ENCODE results near the gene WDR47. TPM values are rescaled to one million over a fixed set of nuclear protein-coding genes. Genes with fewer than 3 reads are reported as not detected.
"Not testable (repeated sequence)": the region's sequence is repeated elsewhere in the genome, so short reads cannot be mapped to it uniquely, and the experiment has no call there.

WDR47 gene
- total and polyA plus RNA-seq, 2 experiments from 2014 or later: 6.7 to 9.7 TPM

DNA sequence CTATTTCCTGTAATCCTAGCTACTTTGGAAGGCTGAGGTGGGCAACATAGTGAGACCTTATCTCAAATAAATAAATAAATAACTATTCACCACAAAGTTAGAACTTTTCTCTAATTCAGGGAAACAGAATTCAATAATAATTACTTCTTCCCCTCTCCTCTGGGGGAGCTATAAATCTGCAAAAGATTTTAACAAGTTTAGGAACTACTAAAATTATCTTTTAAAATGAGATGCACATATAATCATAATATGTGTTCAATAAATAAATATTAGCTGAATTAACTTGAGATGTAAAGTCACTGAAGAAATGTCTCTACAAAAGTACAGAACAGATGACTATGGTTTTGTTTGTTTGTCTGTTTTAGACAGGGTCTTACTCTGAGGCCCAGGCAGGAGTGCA lies 14.1 kb downstream of the WDR47 start:
- H4K20me1 ChIP-seq (ENCODE audit: insufficient read depth, poor library complexity, severe bottlenecking): no peaks in the 10 kb centered on the region
- peaks cover 37% of the 10 kb centered on the region for H3K79me2 ChIP-seq

DNA sequence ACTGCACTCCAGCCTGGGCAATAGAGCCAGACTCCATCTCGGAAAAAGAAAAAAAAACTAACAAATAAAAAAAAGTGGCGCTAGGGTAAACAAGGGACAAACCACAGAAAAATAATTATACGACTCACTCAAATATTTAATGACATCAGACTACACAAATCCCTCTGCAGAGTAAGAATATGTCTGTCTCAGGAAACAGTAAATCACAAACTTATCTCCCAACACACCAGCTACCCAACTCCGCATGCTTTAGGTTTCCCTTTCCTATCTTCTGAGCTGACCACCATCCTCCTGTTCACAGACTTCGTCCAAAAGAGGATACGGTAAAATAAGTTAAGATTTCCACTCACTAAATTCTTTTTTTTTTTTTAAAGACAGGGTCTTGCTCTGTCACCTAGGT lies 16.2 kb downstream of the WDR47 start:
- no peaks in the 10 kb centered on the region for H3K36me3 ChIP-seq (replicated peaks; ENCODE audit: insufficient read depth, low read depth)
- no peaks in the 10 kb centered on the region for H3K9me3 ChIP-seq (ENCODE audit: low read depth)
- H3K9me2 ChIP-seq (replicated peaks; ENCODE audit: insufficient read depth): no peaks in the 10 kb centered on the region
- peaks cover 31% of the 10 kb centered on the region for H3K79me2 ChIP-seq
- DNase-seq (ENCODE audit: low spot score): no peak
- H3K27ac ChIP-seq: no peak overlapping the region
- no peak overlapping the region for H3K4me3 ChIP-seq
- 89% methylated on average over 6 of the region's 6 CpGs for WGBS (ENCODE audit: low lambda C conversion rate, missing lambda C conversion rate)
- H2AFZ ChIP-seq: no peak overlapping the region
- no peaks in the 10 kb centered on the region for H3K27me3 ChIP-seq
- TF ChIP-seq CTCF (IDR thresholded peaks at IDR 0.05; ENCODE audit: poor library complexity) (no peak), EZH2 (IDR thresholded peaks at IDR 0.05; ENCODE audit: borderline replicate concordance) (no peak), EZH2phosphoT487 (IDR thresholded peaks at IDR 0.05; ENCODE audit: low read depth, severe bottlenecking, unreplicated experiment) (no peak)
- H4K20me1 ChIP-seq (ENCODE audit: insufficient read depth, poor library complexity, severe bottlenecking): no peaks in the 10 kb centered on the region
- H3K4me1 ChIP-seq (ENCODE audit: insufficient read depth): no peaks in the 10 kb centered on the region
- no peak overlapping the region for H3K4me2 ChIP-seq

More for the DNA sequence above, 14.1 kb downstream of the WDR47 start:
- Histone ChIP-seq H3K27me3 (no peaks in the 10 kb centered on the region), H3K27ac (no peak overlapping the region), H3K4me2 (no peak overlapping the region), H3K9me3 (ENCODE audit: low read depth) (no peaks in the 10 kb centered on the region), H3K4me1 (ENCODE audit: insufficient read depth) (no peaks in the 10 kb centered on the region), H3K9me2 (replicated peaks; ENCODE audit: insufficient read depth) (no peaks in the 10 kb centered on the region), H2AFZ (no peak overlapping the region), H3K36me3 (replicated peaks; ENCODE audit: insufficient read depth, low read depth) (no peaks in the 10 kb centered on the region), H3K4me3 (no peak overlapping the region)
- no peak for TF ChIP-seq EZH2phosphoT487 (IDR thresholded peaks at IDR 0.05; ENCODE audit: low read depth, severe bottlenecking, unreplicated experiment)
- TF ChIP-seq CTCF (IDR thresholded peaks at IDR 0.05; ENCODE audit: poor library complexity): peak; percentile 16
- no peak for TF ChIP-seq EZH2 (IDR thresholded peaks at IDR 0.05; ENCODE audit: borderline replicate concordance)
- no peak for DNase-seq (ENCODE audit: low spot score)

DNA sequence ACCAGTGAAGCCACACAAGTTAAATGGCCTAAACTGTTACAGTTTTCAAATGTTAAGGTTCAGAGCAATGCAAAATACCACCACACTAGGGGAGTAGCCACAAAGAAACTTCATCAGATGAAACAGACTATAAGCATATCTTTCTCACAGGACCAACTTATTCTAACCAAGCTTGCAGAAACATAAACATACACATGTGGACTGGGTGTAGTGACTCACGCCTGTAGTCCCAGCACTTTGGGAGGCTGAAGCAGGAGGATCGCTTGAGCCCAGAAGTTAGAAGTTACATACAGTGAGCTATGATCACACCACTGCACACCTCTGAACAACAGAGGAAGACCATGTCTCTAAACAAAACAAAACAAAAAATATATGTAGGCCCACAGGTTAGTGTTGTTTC lies 17.3 kb downstream of the WDR47 start:
- TF ChIP-seq CTCF (IDR thresholded peaks at IDR 0.05; ENCODE audit: poor library complexity) (no peak), EZH2phosphoT487 (IDR thresholded peaks at IDR 0.05; ENCODE audit: low read depth, severe bottlenecking, unreplicated experiment) (no peak), EZH2 (IDR thresholded peaks at IDR 0.05; ENCODE audit: borderline replicate concordance) (no peak)
- H3K4me2 ChIP-seq: no peak overlapping the region
- H3K27ac ChIP-seq: no peak overlapping the region
- no peak for DNase-seq (ENCODE audit: low spot score)
- H4K20me1 ChIP-seq (ENCODE audit: insufficient read depth, poor library complexity, severe bottlenecking): no peaks in the 10 kb centered on the region
- WGBS (ENCODE audit: low lambda C conversion rate, missing lambda C conversion rate): 92% methylated on average over 2 of the region's 2 CpGs
- no peaks in the 10 kb centered on the region for H3K27me3 ChIP-seq
- H3K36me3 ChIP-seq (replicated peaks; ENCODE audit: insufficient read depth, low read depth): no peaks in the 10 kb centered on the region
- H3K79me2 ChIP-seq: peaks cover 31% of the 10 kb centered on the region
- H3K9me3 ChIP-seq (ENCODE audit: low read depth): no peaks in the 10 kb centered on the region
- H3K4me3 ChIP-seq: no peak overlapping the region
- H2AFZ ChIP-seq: no peak overlapping the region
- H3K4me1 ChIP-seq (ENCODE audit: insufficient read depth): no peaks in the 10 kb centered on the region
- no peaks in the 10 kb centered on the region for H3K9me2 ChIP-seq (replicated peaks; ENCODE audit: insufficient read depth)

GRCh38 chr1:109020693-109021257 lies 21.1 kb downstream of the WDR47 start:
- Histone ChIP-seq H2AFZ (no peak overlapping the region), H3K79me2 (peaks cover 2% of the 10 kb centered on the region), H4K20me1 (ENCODE audit: insufficient read depth, poor library complexity, severe bottlenecking) (no peaks in the 10 kb centered on the region), H3K4me2 (no peak overlapping the region), H3K27ac (no peak overlapping the region), H3K27me3 (no peaks in the 10 kb centered on the region), H3K9me3 (ENCODE audit: low read depth) (no peaks in the 10 kb centered on the region), H3K36me3 (replicated peaks; ENCODE audit: insufficient read depth, low read depth) (no peaks in the 10 kb centered on the region), H3K4me1 (ENCODE audit: insufficient read depth) (no peaks in the 10 kb centered on the region), H3K4me3 (no peak overlapping the region), H3K9me2 (replicated peaks; ENCODE audit: insufficient read depth) (no peaks in the 10 kb centered on the region)
- TF ChIP-seq CTCF (IDR thresholded peaks at IDR 0.05; ENCODE audit: poor library complexity) (no peak), EZH2 (IDR thresholded peaks at IDR 0.05; ENCODE audit: borderline replicate concordance) (no peak), EZH2phosphoT487 (IDR thresholded peaks at IDR 0.05; ENCODE audit: low read depth, severe bottlenecking, unreplicated experiment) (no peak)
- DNase-seq (ENCODE audit: low spot score): no peak
- 97% methylated on average over 3 of the region's 3 CpGs for WGBS (ENCODE audit: low lambda C conversion rate, missing lambda C conversion rate)

DNA sequence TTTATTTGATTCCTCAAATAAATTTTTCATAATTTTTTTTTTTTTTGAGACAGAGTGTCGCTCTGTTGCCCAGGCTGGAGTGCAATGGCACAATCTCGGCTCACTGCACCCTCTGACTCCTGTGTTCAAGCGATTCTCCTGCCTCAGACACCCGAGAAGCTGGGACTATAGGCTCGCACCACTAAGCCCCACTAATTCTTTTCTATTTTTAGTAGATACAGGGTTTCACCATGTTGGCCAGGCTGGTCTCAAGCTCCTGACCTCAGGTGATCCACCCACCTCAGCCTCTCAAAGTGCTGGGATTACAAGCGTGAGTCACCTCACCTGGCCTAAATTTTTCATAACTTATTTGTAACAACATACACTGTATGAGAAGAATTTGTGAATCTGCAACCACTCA lies 24.2 kb downstream of the WDR47 start:
- not testable (repeated sequence) for H3K4me2 ChIP-seq; H3K79me2 ChIP-seq; H2AFZ ChIP-seq; H3K27ac ChIP-seq; H3K27me3 ChIP-seq; H4K20me1 ChIP-seq (ENCODE audit: insufficient read depth, poor library complexity, severe bottlenecking); DNase-seq (ENCODE audit: low spot score); H3K4me3 ChIP-seq; H3K9me2 ChIP-seq (replicated peaks; ENCODE audit: insufficient read depth); H3K4me1 ChIP-seq (ENCODE audit: insufficient read depth); H3K36me3 ChIP-seq (replicated peaks; ENCODE audit: insufficient read depth, low read depth); H3K9me3 ChIP-seq (ENCODE audit: low read depth)
- WGBS (ENCODE audit: low lambda C conversion rate, missing lambda C conversion rate): 96% methylated on average over 6 of the region's 6 CpGs
